Common myeloid progenitor, CD34-positive (primary cell): ENCODE data around the gene MCF2L.
A peak's percentile ranks its signal among the peaks of the same experiment; 100 is the strongest.

Experiments
- CTCF ChIA-PET: fragments of 350-600 bp; sonication (Branson Sonifier 250); formaldehyde crosslinking; loops from one replicate; lab custom pipeline; 2021; ENCODE audit warnings: antibody characterized with exemption; lab: Charles Lee
- POLR2A ChIA-PET: fragments of 350-600 bp; sonication (Branson Sonifier 250); formaldehyde crosslinking; loops from one replicate; lab custom pipeline; 2021; ENCODE audit warnings: antibody characterized with exemption; lab: Charles Lee
- DNase-seq, 3 donors: peaks; one replicate each; pipeline versions ENCODE4 v3.0.0 to v3.0.0-alpha.2; 2013
- H3K27ac ChIP-seq, 2 experiments: 1 replicate in 1 of 2; 2 replicates in 1 of 2; pipeline ENCODE4 v1.7.0; 2013; ENCODE audit warnings: inconsistent platforms in 2 of 2, low read length in 2 of 2, mild to moderate bottlenecking in 2 of 2, low read depth in 1 of 2, moderate library complexity in 1 of 2; ENCODE audit not compliant: severe bottlenecking in 2 of 2, insufficient read depth in 1 of 2, poor library complexity in 1 of 2
- H3K27me3 ChIP-seq, 5 experiments: replicated peaks in 2 of 5; 1 replicate in 3 of 5; 2 replicates in 2 of 5; pipeline versions ENCODE4 v1.6.1 to v1.7.0; 2013; ENCODE audit warnings: low read length in 4 of 5, mild to moderate bottlenecking in 2 of 5, moderate library complexity in 2 of 5, inconsistent platforms in 1 of 5; ENCODE audit not compliant: insufficient read depth in 5 of 5, control insufficient read depth in 4 of 5
- H3K36me3 ChIP-seq, 4 experiments: 1 replicate in 2 of 4; 2 replicates in 2 of 4; pipeline versions ENCODE4 v1.6.1 to v1.7.0; 2013; ENCODE audit warnings: low read length in 3 of 4, control low read depth in 1 of 4, mild to moderate bottlenecking in 1 of 4; ENCODE audit not compliant: control insufficient read depth in 4 of 4, insufficient read depth in 4 of 4
- H3K4me1 ChIP-seq, 4 experiments: 1 replicate in 3 of 4; 2 replicates in 1 of 4; pipeline versions ENCODE4 v1.6.1 to v1.7.1; 2013; ENCODE audit warnings: low read length in 3 of 4, mild to moderate bottlenecking in 3 of 4, control low read depth in 1 of 4, inconsistent platforms in 1 of 4, moderate library complexity in 1 of 4; ENCODE audit not compliant: control insufficient read depth in 4 of 4, insufficient read depth in 4 of 4; ENCODE audit errors: control extremely low read depth in 1 of 4
- H3K4me3 ChIP-seq, 7 experiments: 1 replicate in 4 of 7; 2 replicates in 3 of 7; pipeline versions ENCODE4 v1.5.1 to v1.7.0; 2013; ENCODE audit warnings: mild to moderate bottlenecking in 7 of 7, low read length in 6 of 7, moderate library complexity in 6 of 7, inconsistent platforms in 2 of 7, low read depth in 2 of 7, control low read depth in 1 of 7; ENCODE audit not compliant: insufficient read depth in 4 of 7, control insufficient read depth in 1 of 7; ENCODE audit errors: extremely low read depth in 1 of 7
- H3K9me3 ChIP-seq, 5 experiments: 1 replicate in 4 of 5; 2 replicates in 1 of 5; pipeline versions ENCODE4 v1.6.1 to v1.7.1; 2013; ENCODE audit warnings: low read length in 4 of 5, mild to moderate bottlenecking in 2 of 5, inconsistent platforms in 1 of 5, low read depth in 1 of 5, moderate library complexity in 1 of 5; ENCODE audit not compliant: control insufficient read depth in 4 of 5, insufficient read depth in 2 of 5; ENCODE audit errors: control extremely low read depth in 1 of 5
- WGBS: methylation state at CpG from one replicate; pipeline ENCODE4 v1.1.5; 2013; ENCODE audit not compliant: insufficient coverage; 5-methylcytosine and 5-hydroxymethylcytosine counted together

MCF2L gene

DNA sequence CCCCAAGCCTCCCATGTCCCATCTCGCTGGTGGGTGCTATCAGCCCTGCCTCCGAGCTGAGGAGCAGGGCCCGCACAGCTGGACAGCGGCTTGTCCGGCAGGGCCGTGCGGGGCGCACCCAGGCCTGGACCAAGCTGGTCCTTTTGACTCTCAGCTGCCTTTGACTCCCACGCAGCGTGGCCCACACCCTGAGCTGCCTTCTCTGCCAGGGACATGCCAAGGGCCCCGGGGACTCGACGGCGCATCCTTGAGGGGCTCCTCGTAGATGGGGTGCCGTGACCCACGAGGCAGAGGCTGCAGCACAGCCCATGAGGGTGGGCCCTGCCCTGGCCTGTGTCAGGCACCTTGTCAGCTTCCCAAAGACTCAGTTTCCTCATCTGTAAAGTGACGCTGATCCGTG, 97.7 kb downstream of the MCF2L start:
- WGBS: 96% methylated on average over 18 of the region's 19 CpGs
- ChIA-PET CTCF (no interaction called here), POLR2A (no interaction called here)
- H3K27ac ChIP-seq: no peak overlapping the region
- no peaks in the 10 kb centered on the region for H3K36me3 ChIP-seq
- H3K4me1 ChIP-seq: no peaks in the 10 kb centered on the region
- no peak for DNase-seq
- peaks cover 0 to under 1% (median 0%) of the 10 kb centered on the region in 5 experiments for H3K9me3 ChIP-seq
- no peak overlapping the region for H3K4me3 ChIP-seq
- H3K27me3 ChIP-seq: no peaks in the 10 kb centered on the region

DNA sequence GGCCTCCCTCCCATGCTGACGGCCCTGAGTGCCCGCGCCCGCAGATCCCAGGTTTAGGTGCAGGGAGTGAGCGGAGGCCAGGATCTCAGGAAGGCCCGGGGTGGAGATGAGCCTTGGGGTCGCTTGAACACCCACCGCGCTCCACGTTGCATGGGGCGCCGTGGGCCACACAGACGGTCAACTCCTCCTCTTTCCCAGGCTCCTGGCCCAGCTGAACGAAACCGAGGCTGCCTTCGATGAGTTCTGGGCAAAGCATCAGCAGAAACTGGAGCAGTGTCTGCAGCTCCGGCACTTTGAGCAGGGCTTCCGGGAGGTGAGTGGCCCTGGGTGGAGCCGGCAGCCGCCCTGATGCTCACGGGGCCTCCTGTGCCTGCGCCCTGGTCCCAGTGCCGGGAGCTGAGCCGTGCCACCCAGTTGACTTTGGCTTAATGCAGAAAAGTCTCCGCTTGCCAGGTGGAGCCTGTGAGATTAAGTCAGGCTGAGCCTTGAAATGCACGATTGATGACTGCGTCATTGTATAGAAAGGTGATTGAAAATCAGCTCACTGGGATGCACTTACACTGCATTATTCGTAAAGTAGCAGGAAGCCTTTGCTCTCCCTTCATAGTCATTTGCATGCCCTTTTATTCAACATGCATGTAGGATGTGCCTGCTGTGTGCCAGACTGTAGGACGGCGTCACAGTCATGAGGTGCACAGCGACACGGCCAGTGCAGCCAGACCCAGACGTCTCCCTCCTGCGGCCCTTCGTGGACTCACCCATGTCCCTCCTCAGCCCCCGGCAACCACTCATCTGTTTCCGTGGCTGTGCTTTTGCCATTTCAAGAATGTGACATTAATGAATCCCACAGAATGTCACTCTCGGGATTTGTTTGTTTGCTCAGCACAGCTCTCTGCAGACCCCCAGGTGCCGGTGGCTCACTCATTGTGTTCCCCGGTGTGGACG, 101.1 kb downstream of the MCF2L start:
- Histone ChIP-seq H3K4me1 (no peaks in the 10 kb centered on the region), H3K9me3 (peaks cover 0 to 4% (median 0%) of the 10 kb centered on the region in 5 experiments), H3K27me3 (no peaks in the 10 kb centered on the region), H3K36me3 (peaks cover 0 to 2% (median 0%) of the 10 kb centered on the region in 4 experiments), H3K27ac (no peak overlapping the region), H3K4me3 (no peak overlapping the region)
- 96% methylated on average over 41 of the region's 41 CpGs for WGBS
- ChIA-PET CTCF (no interaction called here), POLR2A (no interaction called here)
- DNase-seq: no peak

DNA sequence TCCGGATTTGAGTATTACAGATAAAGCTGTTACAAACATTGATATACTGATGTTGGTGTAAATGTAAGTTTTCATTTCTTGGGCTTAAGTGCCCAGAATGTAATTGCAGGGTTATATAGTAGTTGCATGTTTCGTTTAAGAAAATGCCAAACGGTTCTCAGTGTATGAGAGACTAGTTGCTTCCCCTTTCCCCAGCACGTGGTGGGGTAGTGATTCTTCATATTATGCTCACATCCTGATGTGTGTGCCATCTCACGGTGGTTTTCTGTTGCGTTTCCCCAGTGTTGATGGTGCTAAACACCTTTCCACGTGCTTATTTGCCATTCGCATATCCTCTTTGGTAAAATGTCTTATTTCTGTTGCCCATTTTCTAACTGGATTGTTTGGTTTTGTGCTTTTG, 101.8 kb downstream of the MCF2L start:
- CTCF ChIA-PET: no interaction called here
- WGBS: 78% methylated on average over 5 of the region's 8 CpGs
- Histone ChIP-seq H3K4me3 (no peak overlapping the region), H3K27me3 (no peaks in the 10 kb centered on the region), H3K9me3 (peaks cover 0 to 4% (median 0%) of the 10 kb centered on the region in 5 experiments), H3K36me3 (peaks cover 0 to 2% (median 0%) of the 10 kb centered on the region in 4 experiments), H3K27ac (no peak overlapping the region), H3K4me1 (no peaks in the 10 kb centered on the region)
- DNase-seq: peak in 1 of 3 donors; percentile 12
- POLR2A ChIA-PET: no interaction called here

DNA sequence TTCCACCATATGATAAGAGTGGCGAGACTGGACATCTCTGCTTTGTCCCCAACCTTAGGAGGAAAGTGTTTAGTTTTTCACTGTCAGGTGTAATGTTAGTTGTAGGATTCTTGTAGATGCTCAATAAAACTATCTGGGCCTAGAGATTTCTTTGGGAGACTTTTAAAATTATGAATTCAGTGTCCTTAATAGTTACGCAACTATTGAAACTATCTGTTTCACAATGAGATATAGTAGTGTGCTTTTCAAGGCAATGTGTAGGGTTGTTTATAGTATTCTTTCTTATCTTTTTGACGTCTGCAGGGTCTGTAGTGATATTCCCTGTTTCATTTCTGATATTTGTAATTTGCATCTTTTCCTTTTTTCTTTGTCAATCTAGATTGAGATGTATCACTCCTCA, 103.4 kb downstream of the MCF2L start:
- ChIA-PET CTCF (no interaction called here), POLR2A (no interaction called here)
- no peak overlapping the region for H3K27ac ChIP-seq
- no CpG with 5 or more reads among the region's 3 CpGs for WGBS
- no peak overlapping the region for H3K4me3 ChIP-seq
- peaks cover 0 to 4% (median 0%) of the 10 kb centered on the region in 5 experiments for H3K9me3 ChIP-seq
- DNase-seq: no peak
- peaks cover 0 to 2% (median 0%) of the 10 kb centered on the region in 4 experiments for H3K36me3 ChIP-seq
- H3K27me3 ChIP-seq: no peaks in the 10 kb centered on the region
- no peaks in the 10 kb centered on the region for H3K4me1 ChIP-seq

DNA sequence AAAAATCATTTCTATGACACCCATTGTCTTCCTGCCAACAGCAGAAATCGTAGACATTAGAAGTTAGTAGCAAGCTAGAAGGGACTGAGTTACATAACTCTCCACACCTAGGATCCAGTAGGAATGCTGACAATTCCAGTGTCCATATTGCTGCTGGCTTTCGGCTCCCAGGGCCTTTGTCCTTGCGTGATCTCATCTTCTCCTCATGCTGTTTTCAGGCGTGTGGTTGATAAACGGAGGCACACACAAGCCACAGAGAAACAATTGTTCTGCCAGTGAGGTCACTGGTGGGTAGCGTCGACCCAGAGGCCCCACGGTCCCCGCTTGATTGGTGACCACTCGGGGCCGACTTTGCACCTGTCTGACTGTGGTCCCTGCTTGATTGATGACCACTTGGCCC, 104.9 kb downstream of the MCF2L start:
- Histone ChIP-seq H3K36me3 (peaks cover 0 to 2% (median 0%) of the 10 kb centered on the region in 4 experiments), H3K27me3 (no peaks in the 10 kb centered on the region), H3K27ac (no peak overlapping the region), H3K4me1 (no peaks in the 10 kb centered on the region), H3K9me3 (peaks cover 0 to 4% (median 0%) of the 10 kb centered on the region in 5 experiments), H3K4me3 (no peak overlapping the region)
- no peak for DNase-seq
- ChIA-PET CTCF (no interaction called here), POLR2A (interaction anchor here (0.6 kb wide), 1 partner anchor 14 kb away, joined by 3 read pairs; no protein-coding TSS in a partner anchor)
- WGBS: 98% methylated on average over 11 of the region's 11 CpGs

DNA sequence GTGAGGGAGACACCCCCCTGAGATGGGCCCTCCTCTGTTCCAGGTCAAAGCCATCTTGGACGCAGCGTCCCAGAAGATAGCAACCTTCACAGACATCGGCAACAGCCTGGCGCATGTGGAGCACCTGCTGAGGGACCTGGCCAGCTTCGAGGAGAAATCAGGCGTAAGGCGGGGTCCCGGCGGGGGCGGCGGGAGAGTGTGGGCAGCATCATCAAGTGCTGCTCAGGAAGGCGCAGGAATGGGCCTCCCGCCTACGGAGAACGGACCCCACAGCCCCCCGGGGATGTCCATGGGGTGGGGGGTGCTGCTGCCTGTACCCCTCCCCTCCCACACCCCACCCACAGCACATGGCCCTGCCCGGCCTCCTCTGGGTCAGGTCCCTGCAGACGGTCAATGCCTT, 105.4 kb downstream of the MCF2L start:
- H3K27me3 ChIP-seq: no peaks in the 10 kb centered on the region
- CTCF ChIA-PET: no interaction called here
- no peak overlapping the region for H3K27ac ChIP-seq
- H3K9me3 ChIP-seq: peaks cover 0 to 4% (median 0%) of the 10 kb centered on the region in 5 experiments
- no peaks in the 10 kb centered on the region for H3K4me1 ChIP-seq
- no peak for DNase-seq
- 93% methylated on average over 13 of the region's 18 CpGs for WGBS
- no peak overlapping the region for H3K4me3 ChIP-seq
- H3K36me3 ChIP-seq: peaks cover 0 to 2% (median 0%) of the 10 kb centered on the region in 4 experiments
- POLR2A ChIA-PET: no interaction called here

DNA sequence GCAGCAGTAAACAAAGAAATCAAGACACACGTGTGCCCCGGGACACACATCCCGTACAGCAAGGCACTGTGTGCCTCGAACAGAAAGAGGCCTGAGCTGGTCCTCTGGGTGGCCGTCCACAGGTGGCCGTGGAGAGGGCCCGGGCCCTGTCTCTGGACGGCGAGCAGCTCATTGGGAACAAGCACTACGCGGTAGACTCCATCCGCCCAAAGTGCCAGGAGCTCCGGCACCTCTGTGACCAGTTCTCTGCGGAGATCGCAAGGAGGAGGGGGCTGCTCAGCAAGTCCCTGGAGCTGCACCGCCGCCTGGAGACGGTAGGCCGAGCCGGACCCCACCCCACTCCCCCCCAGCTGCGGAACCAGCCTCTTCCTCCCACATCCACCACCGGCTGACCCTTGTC, 105.9 kb downstream of the MCF2L start:
- Histone ChIP-seq H3K27ac (no peak overlapping the region), H3K4me1 (no peaks in the 10 kb centered on the region), H3K9me3 (peaks cover 0 to 4% (median 0%) of the 10 kb centered on the region in 5 experiments), H3K27me3 (no peaks in the 10 kb centered on the region), H3K4me3 (no peak overlapping the region), H3K36me3 (peaks cover 0 to 2% (median 0%) of the 10 kb centered on the region in 4 experiments)
- CTCF ChIA-PET: no interaction called here
- WGBS: 97% methylated on average over 21 of the region's 22 CpGs
- POLR2A ChIA-PET: no interaction called here
- DNase-seq: no peak
